Fibroblast of lung (primary cell): ENCODE results near the gene SIGLEC9. TPM values are rescaled to one million over a fixed set of nuclear protein-coding genes. Genes with fewer than 3 reads are reported as not detected.
"Not testable (repeated sequence)": the region's sequence is repeated elsewhere in the genome, so short reads cannot be mapped to it uniquely, and the experiment has no call there.

Experiments
- DNase-seq, 2 donors: peaks; one replicate each; pipeline versions ENCODE4 v3.0.0 to v3.0.0-alpha.2; 2010; ENCODE audit warnings: low read depth in 2 of 2
- H2AFZ ChIP-seq: 2 replicates; pipeline ENCODE4 v1.5.1; 2012; ENCODE audit warnings: low read length, control low read depth, inconsistent platforms
- H3K27ac ChIP-seq: 2 replicates; pipeline ENCODE4 v1.5.1; 2011; ENCODE audit warnings: low read length, control low read depth; ENCODE audit not compliant: insufficient read depth
- H3K27me3 ChIP-seq: 2 replicates; pipeline ENCODE4 v1.5.1; 2011; ENCODE audit warnings: mild to moderate bottlenecking, low read length; ENCODE audit not compliant: control insufficient read depth, insufficient read depth
- H3K36me3 ChIP-seq: 2 replicates; pipeline ENCODE4 v1.5.1; 2011; ENCODE audit warnings: low read length; ENCODE audit not compliant: control insufficient read depth, insufficient read depth
- H3K4me1 ChIP-seq: 2 replicates; pipeline ENCODE4 v1.5.1; 2011; ENCODE audit warnings: low read length; ENCODE audit not compliant: control insufficient read depth, insufficient read depth; ENCODE audit errors: extremely low read depth
- H3K4me2 ChIP-seq: 2 replicates; pipeline ENCODE4 v1.5.1; 2011; ENCODE audit warnings: low read length, control low read depth; ENCODE audit not compliant: insufficient read depth; ENCODE audit errors: extremely low read depth
- H3K4me3 ChIP-seq, 4 experiments: fragments of 200-600 bp in 1 of 4; sonication (generic) in 1 of 4; replicated peaks in 1 of 4; 2 replicates each; pipeline ENCODE4 v1.5.1; 2011 to 2016; ENCODE audit warnings: low read length in 4 of 4, low read depth in 3 of 4, mild to moderate bottlenecking in 3 of 4, control low read depth in 2 of 4, inconsistent platforms in 1 of 4, mixed read lengths in 1 of 4; ENCODE audit not compliant: insufficient read depth in 1 of 4; ENCODE audit errors: control extremely low read depth in 1 of 4
- H3K79me2 ChIP-seq: 2 replicates; pipeline ENCODE4 v1.5.1; 2012; ENCODE audit warnings: mild to moderate bottlenecking, low read length, inconsistent platforms; ENCODE audit not compliant: control insufficient read depth, insufficient read depth
- H3K9ac ChIP-seq: 2 replicates; pipeline ENCODE4 v1.5.1; 2011; ENCODE audit warnings: mild to moderate bottlenecking, low read length, control low read depth; ENCODE audit not compliant: insufficient read depth
- H3K9me3 ChIP-seq: 2 replicates; pipeline ENCODE4 v1.5.1; 2012; ENCODE audit warnings: low read depth, low read length; ENCODE audit not compliant: control insufficient read depth, insufficient read depth
- H4K20me1 ChIP-seq: 2 replicates; pipeline ENCODE4 v1.5.1; 2011; ENCODE audit warnings: low read length; ENCODE audit not compliant: control insufficient read depth, insufficient read depth; ENCODE audit errors: extremely low read depth
- CTCF ChIP-seq, 2 donors: IDR thresholded peaks in 1 of 2; conservative IDR thresholded peaks in 1 of 2; 1 replicate in 1 of 2; 2 replicates in 1 of 2; pipeline ENCODE4 v1.5.1; 2011 to 2012; ENCODE audit warnings: low read length in 2 of 2, control low read depth in 1 of 2, inconsistent platforms in 1 of 2, low read depth in 1 of 2, mild to moderate bottlenecking in 1 of 2
- EZH2 ChIP-seq: IDR thresholded peaks from 2 replicates; pipeline ENCODE4 v1.5.1; 2012; ENCODE audit warnings: low read length, control low read depth, mild to moderate bottlenecking; ENCODE audit errors: missing control alignments
- polyA plus RNA-seq, 2 donors: library from polyadenylated mRNA; depleted of rRNA in 1 of 2; stranded (reverse) in 1 of 2; unstranded in 1 of 2; fragments of >200 nt; gene quantifications; 2 replicates each; pipeline ENCODE4 v1.2.1, GENCODE V29; 2011 to 2012; ENCODE audit warnings: missing spikeins in 1 of 2
- total RNA-seq: library from RNA; depleted of rRNA; stranded (reverse); fragments of >200 nt; gene quantifications from 2 replicates; pipeline ENCODE4 v1.2.1, GENCODE V29; 2014

Gene SIGLEC9
- total and polyA plus RNA-seq, 2 donors (not counting 1 experiment from before 2014, with no cell fraction given), result not detected

DNA sequence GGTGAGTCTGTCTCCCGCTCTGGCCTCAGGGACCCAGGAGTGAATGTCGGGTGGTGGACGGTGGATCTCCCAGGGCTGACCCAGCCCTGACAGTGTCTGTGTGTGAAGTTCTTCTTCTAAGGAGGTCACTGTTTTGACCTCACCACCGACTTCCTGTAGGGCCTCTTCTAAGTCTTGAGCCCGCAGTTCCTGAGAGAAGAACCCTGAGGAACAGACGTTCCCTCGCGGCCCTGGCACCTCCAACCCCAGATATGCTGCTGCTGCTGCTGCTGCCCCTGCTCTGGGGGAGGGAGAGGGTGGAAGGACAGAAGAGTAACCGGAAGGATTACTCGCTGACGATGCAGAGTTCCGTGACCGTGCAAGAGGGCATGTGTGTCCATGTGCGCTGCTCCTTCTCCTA, 17.4 kb downstream of the SIGLEC9 start, which contains the start of gene SIGLEC7:
SIGLEC7 (plus strand) TSS at position 183 of the 400 bp plus-strand sequence; CDS start at position 252, 69 bp downstream.
- H3K27me3 ChIP-seq, result no peaks in the 10 kb centered on the region
- no peaks in the 10 kb centered on the region for H4K20me1 ChIP-seq
- H3K4me3 ChIP-seq, result no peak within 1 kb of the TSS
- H3K4me2 ChIP-seq, result no peak within 1 kb of the TSS
- H3K9me3 ChIP-seq, result no peaks in the 10 kb centered on the region
- TF ChIP-seq EZH2 (no peak), CTCF (conservative IDR thresholded peaks at IDR 0.05 in 1 of 2, IDR thresholded peaks at IDR 0.05 in 1 of 2; ENCODE audit: low read depth in 1 of 2, low read length in 2 of 2) (no peak)
- H3K36me3 ChIP-seq, result no peaks in the 10 kb centered on the region
- no peaks in the 10 kb centered on the region for H3K4me1 ChIP-seq
- no peak for DNase-seq
- H2AFZ ChIP-seq, result no peak within 1 kb of the TSS
- no peak within 1 kb of the TSS for H3K27ac ChIP-seq
- no peaks in the 10 kb centered on the region for H3K79me2 ChIP-seq
- H3K9ac ChIP-seq, result no peak within 1 kb of the TSS

DNA sequence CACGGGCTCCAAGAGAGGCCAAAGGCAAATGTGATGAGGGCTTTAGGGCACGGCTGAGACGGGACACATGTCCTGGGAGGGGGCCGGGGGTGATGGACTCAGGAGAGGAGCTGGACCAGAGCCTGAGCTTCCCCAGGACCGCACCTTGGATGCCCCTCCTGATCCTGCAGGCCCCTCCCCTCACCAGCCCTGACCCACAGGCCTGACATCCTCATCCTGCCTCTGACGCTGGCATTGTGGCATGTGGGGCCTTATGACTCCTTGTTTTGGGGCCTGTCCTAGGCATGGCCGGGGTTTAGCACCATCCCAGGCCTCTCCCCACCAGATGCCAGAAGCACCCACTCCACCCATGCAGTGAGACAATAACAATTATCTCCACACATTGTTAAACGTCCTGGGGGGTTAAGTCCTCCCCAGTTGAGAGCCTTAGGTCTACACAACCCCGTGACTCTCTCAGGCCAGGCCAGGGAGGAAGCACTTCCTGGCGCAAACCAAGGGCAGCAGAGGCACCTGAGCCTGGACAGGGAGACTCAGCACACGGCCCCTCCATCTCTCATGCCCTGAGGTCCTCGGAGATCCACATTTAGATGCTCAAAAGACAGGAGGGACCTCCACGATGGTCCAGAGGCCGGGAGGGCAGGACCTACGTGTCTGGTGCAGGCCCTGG, 18.2 kb downstream of the SIGLEC9 start:
- not testable (repeated sequence) for H4K20me1 ChIP-seq, H2AFZ ChIP-seq, H3K4me3 ChIP-seq, DNase-seq, H3K36me3 ChIP-seq, H3K27me3 ChIP-seq, H3K9ac ChIP-seq, H3K27ac ChIP-seq, H3K79me2 ChIP-seq, H3K4me2 ChIP-seq, H3K4me1 ChIP-seq, H3K9me3 ChIP-seq

DNA sequence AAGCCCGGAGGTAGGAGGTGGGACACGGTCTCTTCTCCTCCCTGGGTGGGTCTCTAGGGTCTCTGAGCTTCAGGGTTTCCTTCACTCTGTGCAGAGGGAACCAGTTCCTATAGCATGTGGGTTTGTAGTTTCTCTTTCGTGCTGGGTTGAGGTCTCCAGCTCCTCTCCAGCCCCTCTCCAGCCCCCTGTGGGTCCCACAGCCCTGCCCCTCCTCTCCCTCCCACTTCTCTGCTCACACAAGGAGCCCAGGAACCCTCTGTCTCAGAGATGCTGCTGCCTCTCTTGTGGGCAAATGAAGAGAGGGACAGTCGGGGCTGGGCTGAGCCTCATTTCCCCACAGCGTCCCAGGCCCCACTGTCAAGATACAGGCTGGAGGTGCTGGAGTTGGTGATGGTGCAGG, 18.8 kb downstream of the SIGLEC9 start:
- Histone ChIP-seq H2AFZ (no peak overlapping the region), H4K20me1 (no peaks in the 10 kb centered on the region), H3K27me3 (no peaks in the 10 kb centered on the region), H3K27ac (no peak overlapping the region), H3K36me3 (no peaks in the 10 kb centered on the region), H3K79me2 (no peaks in the 10 kb centered on the region), H3K4me2 (no peak overlapping the region), H3K9ac (no peak overlapping the region), H3K9me3 (no peaks in the 10 kb centered on the region), H3K4me1 (no peaks in the 10 kb centered on the region), H3K4me3 (no peak overlapping the region)
- TF ChIP-seq CTCF (conservative IDR thresholded peaks at IDR 0.05 in 1 of 2, IDR thresholded peaks at IDR 0.05 in 1 of 2; ENCODE audit: low read depth in 1 of 2, low read length in 2 of 2), result no peak
- no peak for TF ChIP-seq EZH2
- no peak for DNase-seq
